Esophagus squamous epithelium (tissue), 4 donors: ENCODE results near the gene PEF1.

ENCODE experiments used
- POLR2A ChIP-seq, 4 donors: fragments of 450-650 bp; IDR thresholded peaks; one replicate each; pipeline ENCODE4 v1.6.1; 2017; ENCODE audit warnings: antibody characterized with exemption in 4 of 4, mild to moderate bottlenecking in 4 of 4, moderate library complexity in 3 of 4
- TF ChIP-seq, protein P1 (sequence below), 6 experiments: fragments of 450-650 bp in 4 of 6; fragments of 200-600 bp in 2 of 6; sonication (generic) in 2 of 6; IDR thresholded peaks; one replicate each; pipeline ENCODE4 v1.5.1; 2016 to 2019; ENCODE audit warnings: antibody characterized with exemption in 6 of 6, mild to moderate bottlenecking in 4 of 6, moderate library complexity in 4 of 6

GRCh38 chr1:31609514-31610118 is 35.1 kb downstream of the PEF1 start:
- TF ChIP-seq, protein P1, sequence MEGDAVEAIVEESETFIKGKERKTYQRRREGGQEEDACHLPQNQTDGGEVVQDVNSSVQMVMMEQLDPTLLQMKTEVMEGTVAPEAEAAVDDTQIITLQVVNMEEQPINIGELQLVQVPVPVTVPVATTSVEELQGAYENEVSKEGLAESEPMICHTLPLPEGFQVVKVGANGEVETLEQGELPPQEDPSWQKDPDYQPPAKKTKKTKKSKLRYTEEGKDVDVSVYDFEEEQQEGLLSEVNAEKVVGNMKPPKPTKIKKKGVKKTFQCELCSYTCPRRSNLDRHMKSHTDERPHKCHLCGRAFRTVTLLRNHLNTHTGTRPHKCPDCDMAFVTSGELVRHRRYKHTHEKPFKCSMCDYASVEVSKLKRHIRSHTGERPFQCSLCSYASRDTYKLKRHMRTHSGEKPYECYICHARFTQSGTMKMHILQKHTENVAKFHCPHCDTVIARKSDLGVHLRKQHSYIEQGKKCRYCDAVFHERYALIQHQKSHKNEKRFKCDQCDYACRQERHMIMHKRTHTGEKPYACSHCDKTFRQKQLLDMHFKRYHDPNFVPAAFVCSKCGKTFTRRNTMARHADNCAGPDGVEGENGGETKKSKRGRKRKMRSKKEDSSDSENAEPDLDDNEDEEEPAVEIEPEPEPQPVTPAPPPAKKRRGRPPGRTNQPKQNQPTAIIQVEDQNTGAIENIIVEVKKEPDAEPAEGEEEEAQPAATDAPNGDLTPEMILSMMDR (IDR thresholded peaks at IDR 0.05) = no peak
- no peak for TF ChIP-seq POLR2A (IDR thresholded peaks at IDR 0.05)
